A673 (cell line): ENCODE data around the gene MTERF1.

ENCODE experiments used
- EZH2 ChIP-seq: fragments of 200-600 bp; sonication (generic); IDR thresholded peaks from 2 replicates; pipeline ENCODE4 v1.6.1; 2017; ENCODE audit warnings: borderline replicate concordance, low read depth, mild to moderate bottlenecking, mixed read lengths, antibody characterized with exemption, low read length; ENCODE audit not compliant: poor library complexity, severe bottlenecking
- TF ChIP-seq, protein P1 (sequence below): fragments of 300-800, 200-600 bp; sonication (generic); conservative IDR thresholded peaks from 2 replicates; pipeline ENCODE4 v1.5.1; 2017; ENCODE audit warnings: low read depth, mild to moderate bottlenecking, antibody characterized with exemption, low read length, moderate library complexity, mixed read lengths

GRCh38 chr7:91832493-91833045, 47.9 kb downstream of the MTERF1 start:
- TF ChIP-seq, protein P1, sequence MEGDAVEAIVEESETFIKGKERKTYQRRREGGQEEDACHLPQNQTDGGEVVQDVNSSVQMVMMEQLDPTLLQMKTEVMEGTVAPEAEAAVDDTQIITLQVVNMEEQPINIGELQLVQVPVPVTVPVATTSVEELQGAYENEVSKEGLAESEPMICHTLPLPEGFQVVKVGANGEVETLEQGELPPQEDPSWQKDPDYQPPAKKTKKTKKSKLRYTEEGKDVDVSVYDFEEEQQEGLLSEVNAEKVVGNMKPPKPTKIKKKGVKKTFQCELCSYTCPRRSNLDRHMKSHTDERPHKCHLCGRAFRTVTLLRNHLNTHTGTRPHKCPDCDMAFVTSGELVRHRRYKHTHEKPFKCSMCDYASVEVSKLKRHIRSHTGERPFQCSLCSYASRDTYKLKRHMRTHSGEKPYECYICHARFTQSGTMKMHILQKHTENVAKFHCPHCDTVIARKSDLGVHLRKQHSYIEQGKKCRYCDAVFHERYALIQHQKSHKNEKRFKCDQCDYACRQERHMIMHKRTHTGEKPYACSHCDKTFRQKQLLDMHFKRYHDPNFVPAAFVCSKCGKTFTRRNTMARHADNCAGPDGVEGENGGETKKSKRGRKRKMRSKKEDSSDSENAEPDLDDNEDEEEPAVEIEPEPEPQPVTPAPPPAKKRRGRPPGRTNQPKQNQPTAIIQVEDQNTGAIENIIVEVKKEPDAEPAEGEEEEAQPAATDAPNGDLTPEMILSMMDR: no peak
- TF ChIP-seq EZH2: no peak
